ENCODE measurements around the gene KCNV2.

KCNV2 gene

GRCh38 chr9:2730971-2731370 is 13.7 kb downstream of the KCNV2 start:
- Histone ChIP-seq H3K36me3 (peaks cover 17% of the 10 kb centered on the region), H3K27me3 (ENCODE audit: insufficient read depth, low read depth, severe bottlenecking) (no peaks in the 10 kb centered on the region), H3K9me3 (ENCODE audit: severe bottlenecking) (no peaks in the 10 kb centered on the region), H3K27ac (no peak overlapping the region), H3K4me3 (ENCODE audit: low read depth, low read length) (no peak overlapping the region)
- TF ChIP-seq CTCF (IDR thresholded peaks at IDR 0.05; ENCODE audit: low read depth, low read length) = no peak
- no peak for DNase-seq

GRCh38 chr9:2732492-2732891 is 15.2 kb downstream of the KCNV2 start:
- Histone ChIP-seq H3K36me3 (peaks cover 17% of the 10 kb centered on the region), H3K27me3 (ENCODE audit: insufficient read depth, low read depth, severe bottlenecking) (no peaks in the 10 kb centered on the region), H3K9me3 (ENCODE audit: severe bottlenecking) (no peaks in the 10 kb centered on the region), H3K27ac (no peak overlapping the region), H3K4me3 (ENCODE audit: low read depth, low read length) (no peak overlapping the region)
- no peak for DNase-seq
- TF ChIP-seq CTCF (IDR thresholded peaks at IDR 0.05; ENCODE audit: low read depth, low read length) = no peak

GRCh38 chr9:2740616-2741015 is 23.3 kb downstream of the KCNV2 start:
- no peak for TF ChIP-seq CTCF (IDR thresholded peaks at IDR 0.05; ENCODE audit: low read depth, low read length)
- no peak for DNase-seq
- no peak overlapping the region for H3K4me3 ChIP-seq (ENCODE audit: low read depth, low read length)

GRCh38 chr9:2741441-2742158 is 24.3 kb downstream of the KCNV2 start:
- TF ChIP-seq CTCF (IDR thresholded peaks at IDR 0.05; ENCODE audit: low read depth, low read length) = no peak
- Histone ChIP-seq H3K27me3 (ENCODE audit: insufficient read depth, low read depth, severe bottlenecking) (no peaks in the 10 kb centered on the region), H3K4me3 (ENCODE audit: low read depth, low read length) (no peak overlapping the region), H3K27ac (no peak overlapping the region), H3K9me3 (ENCODE audit: severe bottlenecking) (no peaks in the 10 kb centered on the region), H3K36me3 (no peaks in the 10 kb centered on the region)
- DNase-seq = no peak

More at GRCh38 chr9:2740616-2741015, 23.3 kb downstream of the KCNV2 start:
- H3K27ac ChIP-seq = no peak overlapping the region
- no peaks in the 10 kb centered on the region for H3K27me3 ChIP-seq (ENCODE audit: insufficient read depth, low read depth, severe bottlenecking)
- H3K36me3 ChIP-seq = no peaks in the 10 kb centered on the region
- H3K9me3 ChIP-seq (ENCODE audit: severe bottlenecking) = no peaks in the 10 kb centered on the region

GRCh38 chr9:2742214-2742613 is 24.9 kb downstream of the KCNV2 start:
- H3K9me3 ChIP-seq (ENCODE audit: severe bottlenecking) = no peaks in the 10 kb centered on the region
- no peak for TF ChIP-seq CTCF (IDR thresholded peaks at IDR 0.05; ENCODE audit: low read depth, low read length)
- DNase-seq = no peak
- no peak overlapping the region for H3K4me3 ChIP-seq (ENCODE audit: low read depth, low read length)
- H3K27ac ChIP-seq = no peak overlapping the region
- H3K36me3 ChIP-seq = no peaks in the 10 kb centered on the region
- H3K27me3 ChIP-seq (ENCODE audit: insufficient read depth, low read depth, severe bottlenecking) = no peaks in the 10 kb centered on the region

All from WERI-Rb-1 (cell line).